Esophagus muscularis mucosa (tissue), 4 donors: Measurements from ENCODE around the gene SYNGR1.

ENCODE experiments used
- CTCF ChIP-seq, 3 experiments: fragments of 200-600 bp in 2 of 3; fragments of 450-650 bp in 1 of 3; sonication (generic) in 2 of 3; IDR thresholded peaks; one replicate each; pipeline ENCODE4 v1.5.1; 2017 to 2019; ENCODE audit warnings: antibody characterized with exemption in 3 of 3, mild to moderate bottlenecking in 2 of 3, moderate library complexity in 1 of 3
- EP300 ChIP-seq: sonication (generic); formaldehyde crosslinking; IDR thresholded peaks from one replicate; pipeline ENCODE4 v1.6.1; 2017; ENCODE audit warnings: antibody characterized with exemption
- POLR2A ChIP-seq: fragments of 450-650 bp; IDR thresholded peaks from one replicate; pipeline ENCODE4 v1.6.1; 2017; ENCODE audit warnings: antibody characterized with exemption, moderate library complexity, mild to moderate bottlenecking, low read depth
- POLR2AphosphoS5 ChIP-seq, 2 donors: sonication (generic); formaldehyde crosslinking; IDR thresholded peaks; one replicate each; pipeline ENCODE4 v1.6.1; 2017; ENCODE audit warnings: antibody characterized with exemption in 2 of 2

- TF ChIP-seq CTCF (IDR thresholded peaks at IDR 0.05) (no peak), POLR2AphosphoS5 (IDR thresholded peaks at IDR 0.05) (no peak), POLR2A (no peak), EP300 (no peak)
Observed at GRCh38 chr22:39312410-39312809, 37.4 kb upstream of the SYNGR1 start.
